ENCODE results near the gene HEATR1. TPM values are rescaled to one million over a fixed set of nuclear protein-coding genes. Genes with fewer than 3 reads are reported as not detected.
"Not testable (repeated sequence)": the region's sequence is repeated elsewhere in the genome, so short reads cannot be mapped to it uniquely, and the experiment has no call there.

The HEATR1 gene
- total RNA-seq, 1 donor from 2014 or later, result 39.3 TPM

DNA sequence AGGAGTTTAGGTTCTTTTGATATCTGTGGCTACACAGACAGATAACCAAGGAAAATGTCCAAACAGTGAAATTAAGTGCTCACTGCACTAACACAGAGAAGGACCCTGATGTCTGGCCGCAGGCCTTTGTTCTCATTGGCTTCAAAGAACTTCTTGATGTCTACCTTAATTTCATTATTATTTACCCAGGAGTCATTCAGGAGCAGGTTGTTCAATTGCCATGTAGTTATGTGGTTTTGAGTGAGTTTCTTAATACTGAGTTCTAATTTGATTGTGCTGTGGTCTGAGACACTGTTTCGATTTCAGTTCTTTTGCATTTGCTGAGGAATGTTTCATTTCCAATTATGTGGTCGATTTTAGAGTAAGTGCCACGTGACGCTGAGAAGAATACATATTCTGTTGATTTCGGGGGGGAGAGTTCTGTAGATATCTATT, 95.7 kb downstream of the HEATR1 start:
- DNase-seq, result no peak

GRCh38 chr1:236507022-236507700, 97.2 kb downstream of the HEATR1 start:
- DNase-seq, result no peak

DNA sequence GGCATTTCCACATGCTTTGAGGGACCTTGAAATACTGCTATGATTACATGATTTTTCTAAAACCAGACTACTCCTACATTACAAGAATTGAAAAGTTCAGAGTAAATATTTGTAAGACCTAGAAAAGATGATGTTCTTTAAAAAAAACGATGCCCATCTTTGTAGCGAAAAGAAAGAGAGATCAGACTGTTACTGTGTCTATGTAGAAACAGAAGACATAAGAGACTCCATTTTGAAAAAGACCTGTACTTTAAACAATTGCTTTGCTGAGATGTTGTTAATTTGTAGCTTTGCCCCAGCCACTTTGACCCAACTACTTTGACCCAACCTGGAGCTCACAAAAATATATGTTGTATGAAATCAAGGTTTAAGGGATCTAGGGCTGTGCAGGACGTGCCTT, 100.0 kb downstream of the HEATR1 start:
- not testable (repeated sequence) for DNase-seq

- DNase-seq, result peak; percentile 80
Measured at GRCh38 chr1:236502972-236503639, 101.2 kb downstream of the HEATR1 start.

- peak; percentile 24 for DNase-seq
Measured at GRCh38 chr1:236502579-236502971, 101.7 kb downstream of the HEATR1 start.

- no peak for DNase-seq
Measured at GRCh38 chr1:236501093-236501492, 103.2 kb downstream of the HEATR1 start.

Other genes with a start within 250 kb of the HEATR1 start
- not detected in 2 replicates for gene EDARADD, start 210.2 kb downstream of the HEATR1 start, total RNA-seq
- 132 and 140 TPM in 2 replicates for gene LGALS8, start 80.5 kb downstream of the HEATR1 start, total RNA-seq
- gene ACTN2, start 82.0 kb upstream of the HEATR1 start, total RNA-seq, result 0.09 TPM in 1 of 2 replicates, not detected in the other
- 34.9 and 42.4 TPM in 2 replicates for gene MTR, start 190.8 kb upstream of the HEATR1 start, total RNA-seq